ENCODE results near the gene RSPH3.
"Not testable (repeated sequence)": the region's sequence is repeated elsewhere in the genome, so short reads cannot be mapped to it uniquely, and the experiment has no call there.

Gene RSPH3

GRCh38 chr6:158972241-158973233 is 27.5 kb downstream of the RSPH3 start:
- no peak for DNase-seq

GRCh38 chr6:158970640-158971275 is 29.2 kb downstream of the RSPH3 start:
- no peak for DNase-seq

DNA sequence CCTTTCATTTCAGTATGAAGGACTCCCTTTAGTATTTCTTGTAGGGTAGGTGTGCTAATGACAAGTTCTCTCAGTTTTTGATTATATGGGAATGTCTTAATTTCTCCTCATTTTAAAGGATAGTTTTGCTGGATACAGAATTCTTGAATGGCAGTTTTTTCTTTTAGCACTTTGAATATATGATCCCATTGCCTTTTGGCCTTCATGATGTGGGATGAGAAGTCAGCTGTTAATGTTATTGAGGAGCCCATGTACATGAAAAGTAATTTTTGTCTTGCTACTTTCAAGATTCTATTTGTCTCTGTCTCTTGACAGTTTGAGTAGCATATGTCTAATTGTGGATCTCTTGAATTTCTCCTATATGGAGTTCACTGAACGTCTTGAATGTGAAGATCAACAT is 30.9 kb downstream of the RSPH3 start:
- no peak for DNase-seq

DNA sequence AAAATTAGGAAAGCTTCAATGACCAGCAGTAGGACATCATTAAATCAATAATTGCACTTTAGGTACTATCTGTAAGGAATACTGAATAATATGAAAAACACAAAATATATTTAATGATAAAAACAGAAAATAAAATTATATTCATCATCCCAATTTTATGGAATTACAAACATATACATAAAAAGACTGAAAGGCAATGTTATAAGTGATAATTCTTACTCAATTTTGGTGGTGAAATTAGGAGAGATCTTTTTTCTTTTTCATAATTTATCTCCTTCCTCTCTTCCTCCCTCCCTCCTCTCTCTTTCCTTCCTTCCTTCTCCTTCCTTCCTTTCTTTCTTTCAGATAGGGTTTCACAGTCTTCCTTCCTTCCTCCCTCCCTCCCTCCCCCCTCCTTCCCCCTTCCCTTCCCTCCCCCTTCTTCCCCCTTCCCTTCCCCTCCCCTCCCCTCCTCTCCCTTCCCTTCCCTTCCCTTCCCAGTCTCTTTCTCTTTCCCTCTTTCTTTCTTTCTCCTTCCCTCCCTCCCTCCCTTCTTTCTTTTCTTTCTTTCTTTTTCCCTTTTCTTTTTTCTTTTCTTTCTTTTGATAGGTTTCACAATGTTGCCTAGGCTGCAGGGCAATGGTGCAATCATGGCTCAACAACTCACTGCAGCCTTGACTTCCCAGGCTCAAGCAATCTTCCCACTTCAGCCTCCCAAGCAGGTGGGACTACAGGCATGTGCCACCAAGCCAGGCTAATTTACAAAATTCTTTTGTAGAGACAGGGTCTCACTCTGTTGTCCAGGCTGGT is 36.8 kb downstream of the RSPH3 start:
- no peak for DNase-seq

GRCh38 chr6:158962371-158962770 is 37.6 kb downstream of the RSPH3 start:
- DNase-seq, result no peak

DNA sequence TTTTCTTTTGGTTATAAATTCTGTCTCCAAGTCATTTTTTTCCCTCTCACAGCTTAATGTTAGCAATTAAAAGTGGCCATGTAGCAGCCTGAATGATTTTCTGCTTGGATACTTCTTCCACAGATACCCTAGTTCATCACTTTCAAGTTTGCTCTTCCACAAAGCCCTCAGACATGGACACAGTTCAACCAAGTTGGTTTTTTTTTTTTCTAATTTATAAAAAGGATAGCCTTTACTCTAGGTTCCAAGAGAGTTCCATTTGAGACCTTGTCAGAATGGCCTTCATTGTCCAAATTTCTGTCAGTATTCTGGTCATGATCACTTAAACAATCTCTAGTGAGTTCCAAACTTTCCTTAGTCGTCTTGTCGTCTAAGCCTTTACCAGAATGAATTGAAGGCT is 40.0 kb downstream of the RSPH3 start:
- DNase-seq, result no peak

- no peak for DNase-seq
These were observed 40.5 kb downstream of the RSPH3 start for GRCh38 chr6:158959552-158959951.

DNA sequence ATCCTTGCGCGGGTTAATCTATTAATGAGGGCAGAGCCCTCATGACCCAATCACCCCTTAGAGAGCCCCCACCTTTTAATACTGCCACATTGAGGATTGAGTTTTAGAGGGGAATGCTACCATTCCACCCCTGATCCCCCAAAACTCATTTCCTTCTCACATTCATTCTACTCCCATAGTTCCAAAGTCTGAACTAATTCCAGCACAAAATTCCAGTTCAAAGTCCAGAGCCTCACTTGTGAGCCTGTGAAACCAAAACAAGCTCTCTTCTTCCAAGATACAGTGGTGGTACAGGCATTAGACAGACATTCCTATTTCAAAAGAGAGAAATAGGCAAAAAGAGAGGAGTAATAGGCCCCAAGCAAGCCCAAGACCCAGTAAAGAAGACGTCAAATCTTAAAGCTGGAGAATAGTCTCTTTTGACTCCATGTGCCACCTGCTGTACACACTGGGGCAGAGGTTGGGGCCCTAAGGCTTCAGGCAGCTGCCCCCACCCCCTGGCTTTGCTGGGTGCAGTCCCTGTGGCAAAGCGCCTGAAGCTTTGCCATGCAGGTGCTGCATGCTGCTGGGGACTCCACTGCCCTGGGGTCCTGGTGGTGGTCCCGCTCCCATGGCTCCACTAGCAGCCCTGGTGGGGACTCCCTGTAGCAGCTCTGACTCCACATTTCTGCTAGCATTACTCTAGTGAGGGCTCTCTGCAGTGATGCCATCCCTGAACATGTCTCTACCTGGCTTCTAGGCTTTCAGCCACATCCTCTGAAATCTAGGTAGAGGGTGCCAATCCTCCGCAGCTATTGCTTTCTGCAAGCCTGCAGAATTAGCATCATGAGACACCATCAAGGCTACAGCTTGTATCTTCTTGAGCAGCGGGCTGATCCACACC is 41.3 kb downstream of the RSPH3 start:
- no peak for DNase-seq

- no peak for DNase-seq
These were observed 44.7 kb downstream of the RSPH3 start for GRCh38 chr6:158955255-158955654.

GRCh38 chr6:158954753-158955152 is 45.2 kb downstream of the RSPH3 start:
- DNase-seq, result no peak

DNA sequence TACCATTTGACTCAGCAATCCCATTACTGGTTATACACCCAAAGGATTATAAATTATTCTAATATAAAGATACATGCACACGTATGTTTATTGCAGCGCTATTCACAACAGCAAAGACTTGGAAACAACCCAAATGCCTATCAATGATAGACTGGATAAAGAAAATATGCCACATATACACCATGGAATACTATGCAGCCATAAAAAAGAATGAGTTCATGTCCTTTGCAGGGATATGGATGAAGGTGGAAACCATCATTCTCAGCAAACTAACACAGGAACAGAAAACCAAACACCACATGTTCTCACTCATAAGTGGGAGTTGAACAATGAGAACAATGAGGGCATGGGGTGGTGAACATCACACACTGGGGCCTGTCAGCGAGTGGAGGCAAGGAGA is 48.0 kb downstream of the RSPH3 start:
- not testable (repeated sequence) for DNase-seq

- DNase-seq, result not testable (repeated sequence)
These were observed 48.4 kb downstream of the RSPH3 start for GRCh38 chr6:158951565-158951964.

GRCh38 chr6:158947284-158947683 is 52.7 kb downstream of the RSPH3 start:
- DNase-seq, result no peak

DNA sequence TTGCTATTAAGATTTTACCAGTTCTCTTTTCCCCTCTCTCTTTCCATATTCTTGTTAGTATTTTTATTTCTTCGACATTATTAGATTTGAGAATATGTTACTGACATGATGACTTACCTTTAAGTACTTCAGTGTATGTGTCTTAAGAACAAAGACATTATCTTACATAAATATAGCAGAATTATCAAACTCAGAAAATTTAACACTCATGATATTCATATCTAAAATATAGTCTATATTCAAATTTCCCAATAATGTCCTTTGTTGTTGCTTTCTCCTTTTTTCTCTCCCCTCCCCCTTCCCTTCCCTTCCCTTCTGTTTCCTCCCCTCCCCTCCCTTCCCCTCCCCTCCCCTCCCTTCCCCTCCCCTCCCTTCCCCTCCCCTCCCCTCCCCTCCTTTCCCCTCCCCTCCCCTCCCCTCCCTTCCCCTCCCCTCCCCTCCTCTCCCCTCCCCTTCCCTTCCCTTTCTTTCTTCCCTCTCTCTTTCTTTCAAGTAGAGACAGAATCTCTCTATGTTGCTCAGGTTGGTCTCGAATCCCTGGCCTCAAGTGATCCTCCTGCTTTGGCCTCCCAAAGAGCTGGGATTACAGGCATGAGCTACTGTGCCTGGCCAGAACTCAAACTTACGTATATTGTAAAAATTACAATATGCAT is 56.5 kb downstream of the RSPH3 start:
- no peak for DNase-seq

GRCh38 chr6:158942349-158942748 is 57.7 kb downstream of the RSPH3 start:
- DNase-seq, result no peak

GRCh38 chr6:158941246-158941645 is 58.8 kb downstream of the RSPH3 start:
- DNase-seq, result no peak

DNA sequence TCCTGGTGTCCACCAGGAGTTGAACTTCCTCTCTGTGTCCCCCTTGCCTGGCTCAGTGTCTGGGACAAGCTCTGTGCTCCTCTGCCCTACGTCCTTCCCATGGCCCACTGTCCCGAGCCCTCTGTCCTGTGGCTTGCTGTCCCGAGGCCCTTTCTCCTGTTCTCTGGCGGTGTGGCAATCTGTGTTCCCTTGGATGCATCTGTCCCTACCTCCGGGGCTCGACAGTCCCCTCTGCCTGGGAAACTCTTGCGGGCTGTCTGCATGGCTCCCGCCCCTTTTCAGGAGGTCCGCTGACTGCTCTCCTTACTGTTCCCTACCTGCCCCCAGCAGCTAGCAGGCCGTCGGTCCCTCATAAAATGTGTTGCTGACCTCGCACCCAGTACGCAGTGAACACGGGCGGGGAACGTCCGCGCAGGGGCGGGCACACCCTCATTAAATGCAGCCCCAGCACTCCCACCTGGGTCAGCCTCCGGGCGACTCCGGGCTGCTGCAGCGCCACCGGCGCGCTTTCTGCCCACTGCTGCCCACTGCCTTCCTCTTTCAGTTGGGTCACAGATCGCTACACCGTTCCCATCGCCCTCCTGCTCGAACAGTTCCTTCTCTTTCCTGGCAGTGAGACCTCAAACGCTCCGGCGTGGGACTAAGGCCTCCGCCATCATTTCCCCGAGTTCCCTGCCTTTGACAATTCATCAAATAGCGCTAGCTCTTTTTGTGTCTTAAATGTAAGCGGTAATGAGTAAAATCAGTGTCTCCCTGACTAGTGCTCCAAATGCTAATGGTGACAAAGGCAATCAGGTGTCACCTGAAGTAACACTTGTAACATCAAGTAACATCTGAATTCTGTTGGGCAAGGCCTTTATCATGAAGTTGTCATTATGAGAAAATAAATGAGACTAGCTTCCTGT is 60.5 kb downstream of the RSPH3 start:
- no peak for DNase-seq

DNA sequence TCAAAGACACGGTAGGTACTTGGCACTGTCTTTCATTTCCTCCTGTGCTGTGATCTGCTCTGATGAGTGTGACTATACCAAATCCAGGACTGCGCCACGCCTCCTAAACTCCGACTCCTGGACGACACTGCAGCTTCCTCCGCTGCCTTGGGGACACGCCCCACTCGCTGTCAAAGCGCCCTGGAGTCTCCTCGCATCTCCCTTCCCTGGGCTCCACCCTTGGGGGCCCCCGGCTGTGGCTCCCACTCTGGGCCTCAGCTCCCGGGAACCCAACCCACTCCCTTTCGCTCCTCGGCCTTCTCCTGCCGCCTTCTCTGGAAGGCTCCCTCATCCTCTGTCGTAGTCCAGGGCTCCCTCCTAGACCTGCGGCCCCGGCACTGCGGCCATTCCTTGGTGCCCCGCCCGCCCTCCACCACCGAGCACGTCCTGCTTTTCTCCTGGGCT is 61.2 kb downstream of the RSPH3 start:
- no peak for DNase-seq

DNA sequence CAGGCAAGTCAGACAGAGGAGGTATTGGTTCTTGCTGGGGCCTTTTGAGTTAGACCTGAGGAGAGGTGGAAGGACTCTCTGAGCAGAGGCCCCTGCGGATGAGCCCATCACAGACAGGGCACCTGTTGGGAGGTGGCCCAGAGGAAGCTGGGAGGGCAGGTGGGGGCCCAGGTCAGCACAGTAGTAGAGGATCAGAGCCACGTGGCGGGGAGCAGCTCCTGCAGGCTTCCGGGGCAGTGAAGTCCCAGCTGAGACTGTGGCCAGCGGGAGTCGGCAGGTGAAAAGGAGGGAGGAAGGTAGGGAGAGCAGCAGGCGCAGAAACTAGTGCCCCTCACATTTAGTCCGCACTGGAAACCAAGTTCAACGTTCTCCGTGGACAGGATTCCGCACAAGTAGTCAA is 61.8 kb downstream of the RSPH3 start:
- DNase-seq, result no peak

DNA sequence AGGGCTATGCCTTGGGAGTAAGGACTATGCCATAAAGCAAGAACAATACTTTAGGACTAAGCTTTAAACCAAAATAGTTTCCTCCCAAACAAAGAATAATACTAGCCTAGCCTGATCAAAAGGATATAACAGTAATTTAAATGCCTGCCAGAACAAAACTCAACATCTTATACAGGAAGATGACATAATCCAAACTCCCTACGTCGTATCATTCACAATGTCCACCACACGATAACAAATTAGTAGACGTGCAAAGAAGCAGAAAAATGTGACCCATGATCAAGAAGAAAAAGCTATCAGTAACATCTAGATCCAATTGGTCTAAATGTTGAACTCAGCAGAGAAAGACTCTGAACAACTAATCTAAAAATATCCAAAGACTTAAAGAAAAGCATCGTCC is 65.8 kb downstream of the RSPH3 start:
- no peak for DNase-seq

Measured in NCI-H187 treated with DMSO at 0.1 percent for 48 hours (cell line).